OCI-LY7 (cell line): Measurements from ENCODE around the gene IGFN1.

Source experiments
- CTCF ChIP-seq: fragments of 200-600 bp; sonication (generic); conservative IDR thresholded peaks from 2 replicates; pipeline ENCODE4 v1.5.1; 2014; ENCODE audit warnings: mild to moderate bottlenecking, antibody characterized with exemption, low read length, moderate library complexity, mixed read lengths
- EZH2phosphoT487 ChIP-seq: fragments of 200-600 bp; sonication (generic); IDR thresholded peaks from 2 replicates; pipeline ENCODE4 v1.6.1; 2018; ENCODE audit warnings: low read depth, borderline replicate concordance, mild to moderate bottlenecking, mixed run types, antibody characterized with exemption, low read length, moderate library complexity, mixed read lengths

- no peak for TF ChIP-seq CTCF
- TF ChIP-seq EZH2phosphoT487: no peak
These were observed 59.8 kb downstream of the IGFN1 start for GRCh38 chr1:201250326-201251011.
